ENCODE measurements around the gene RELCH.

RELCH gene

GRCh38 chr18:62196079-62196478, 9.0 kb downstream of the RELCH start:
- no peak for FAIRE-seq

DNA sequence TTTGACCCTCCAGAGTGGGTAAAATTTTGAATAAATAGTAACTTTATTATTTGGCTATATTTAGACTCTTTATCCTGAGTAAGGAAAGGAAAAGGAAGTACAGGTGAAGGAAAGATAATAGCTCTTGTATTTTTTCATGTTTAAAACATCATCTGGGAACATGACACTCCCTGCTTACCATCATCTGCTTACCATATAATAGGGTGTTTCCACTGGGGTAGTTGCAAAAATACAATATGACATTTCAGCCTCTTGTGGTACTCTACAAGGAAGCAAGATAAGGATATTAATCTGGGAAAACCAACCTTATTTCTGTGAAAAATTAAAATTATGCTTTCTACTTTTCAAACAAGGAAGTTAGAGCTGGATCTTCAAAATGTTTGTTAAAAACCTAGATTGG, 9.9 kb downstream of the RELCH start:
- FAIRE-seq = no peak

DNA sequence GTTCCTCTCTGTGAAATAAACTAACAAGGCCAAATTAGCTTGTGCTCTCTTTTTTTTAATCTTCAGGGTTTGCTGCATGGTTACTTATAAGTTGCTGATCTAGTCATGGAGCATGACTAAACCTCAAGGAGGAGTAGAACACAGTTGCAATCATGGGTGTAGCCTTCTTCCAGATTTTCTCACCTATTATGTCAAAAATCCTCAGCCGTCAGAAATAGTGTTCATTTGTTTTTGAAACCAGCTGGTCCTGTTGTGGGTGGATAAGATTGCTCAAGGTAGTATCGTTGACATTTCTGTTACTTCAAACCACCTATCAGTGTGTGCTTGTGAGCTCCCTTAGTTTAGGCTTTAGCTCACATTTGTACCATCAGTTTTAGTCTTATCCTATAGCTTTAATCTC, 11.2 kb downstream of the RELCH start:
- FAIRE-seq = no peak

DNA sequence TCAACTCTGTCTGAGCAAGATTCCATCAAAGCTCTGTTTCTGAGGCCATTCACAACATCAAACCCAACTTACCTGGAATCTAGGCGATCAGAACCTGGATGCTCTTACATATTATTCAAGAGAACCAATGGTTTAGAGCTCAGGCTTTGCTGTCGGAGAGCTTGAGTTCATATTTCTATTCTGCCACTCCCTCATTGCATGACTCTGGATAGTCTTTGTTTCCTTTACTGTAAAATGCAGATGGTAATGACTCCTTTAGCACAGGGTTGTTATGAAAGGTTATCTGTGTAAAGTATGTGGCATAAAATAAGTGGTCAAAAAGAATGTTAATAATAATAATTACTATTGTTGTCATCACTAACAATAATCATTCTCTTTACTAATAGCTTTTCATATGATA, 12.6 kb downstream of the RELCH start:
- no peak for FAIRE-seq

DNA sequence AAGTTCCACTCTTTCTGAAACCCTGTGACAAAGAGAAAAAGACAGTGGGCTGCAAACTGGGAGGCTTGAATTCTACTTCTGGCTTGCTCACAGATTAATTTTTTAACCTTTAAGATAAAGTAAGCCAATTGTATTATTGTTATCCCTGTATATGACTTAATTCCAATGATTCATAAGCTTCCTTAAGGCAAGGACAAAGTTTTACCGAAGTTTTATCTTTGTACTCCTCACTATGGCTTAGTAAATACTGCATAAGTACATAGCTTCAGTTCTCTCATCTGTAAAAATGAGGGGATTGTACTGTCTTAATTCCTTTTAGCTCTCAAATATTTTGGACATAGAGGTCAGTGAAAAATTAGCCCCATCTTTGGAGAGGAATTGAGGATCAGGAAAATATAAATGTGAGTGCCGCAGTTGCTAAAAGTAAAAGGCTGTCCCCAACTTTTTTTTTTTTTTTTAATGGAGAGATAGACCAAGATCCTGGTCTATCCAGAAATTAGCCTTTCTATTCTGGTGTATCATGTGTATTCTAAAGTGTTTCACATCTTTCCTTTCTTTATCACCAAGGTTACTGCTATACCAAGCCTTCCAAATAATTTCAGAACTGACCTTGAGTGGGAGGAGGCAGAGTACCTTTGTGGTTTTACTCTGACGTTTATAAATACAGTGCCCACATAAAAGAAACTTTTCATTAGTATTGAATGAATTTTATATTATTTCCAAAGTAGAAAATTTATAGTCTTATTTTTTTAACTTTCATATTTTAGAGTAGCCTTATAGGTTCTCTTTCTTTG, 13.3 kb downstream of the RELCH start:
- FAIRE-seq = peak; percentile 5

GRCh38 chr18:62201870-62202269, 14.8 kb downstream of the RELCH start:
- FAIRE-seq = peak; percentile 87

DNA sequence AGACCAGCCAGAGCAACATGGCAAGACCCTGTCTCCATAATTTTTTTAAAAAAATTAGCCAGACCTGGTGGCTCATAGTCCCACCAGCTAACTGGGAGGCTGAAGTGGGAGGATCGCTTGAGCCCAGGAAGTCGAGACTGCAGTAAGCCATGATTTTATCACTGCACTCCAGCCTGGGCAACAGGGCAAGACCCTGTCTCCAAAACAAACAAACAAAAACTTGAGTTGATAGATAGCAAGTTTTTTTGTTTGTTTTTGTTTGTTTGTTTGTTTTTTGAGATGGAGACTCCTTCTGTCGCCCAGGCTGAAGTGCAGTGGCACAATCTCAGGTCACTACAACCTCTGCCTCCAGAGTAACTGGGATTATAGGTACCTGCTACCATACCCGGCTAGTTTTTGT, 18.8 kb downstream of the RELCH start:
- FAIRE-seq = no peak

DNA sequence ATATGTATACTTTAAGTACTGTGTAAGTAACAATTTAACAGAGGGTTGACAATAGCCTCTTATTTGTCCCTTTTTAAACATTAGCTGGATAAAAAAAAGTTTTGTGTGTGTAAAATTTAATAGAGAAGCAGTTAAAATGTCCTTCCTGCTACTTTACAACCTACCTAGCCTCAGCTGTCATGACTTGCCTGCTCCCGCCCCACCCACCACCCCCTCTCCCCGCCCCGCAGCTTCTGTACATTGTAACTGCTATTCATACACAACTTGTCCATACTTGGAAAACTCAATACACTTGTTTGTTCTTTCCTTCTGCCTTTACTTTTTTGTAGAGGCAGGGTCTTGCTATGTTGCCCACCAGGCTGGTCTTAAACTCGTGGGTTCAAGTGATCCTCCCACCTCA, 19.5 kb downstream of the RELCH start:
- no peak for FAIRE-seq

DNA sequence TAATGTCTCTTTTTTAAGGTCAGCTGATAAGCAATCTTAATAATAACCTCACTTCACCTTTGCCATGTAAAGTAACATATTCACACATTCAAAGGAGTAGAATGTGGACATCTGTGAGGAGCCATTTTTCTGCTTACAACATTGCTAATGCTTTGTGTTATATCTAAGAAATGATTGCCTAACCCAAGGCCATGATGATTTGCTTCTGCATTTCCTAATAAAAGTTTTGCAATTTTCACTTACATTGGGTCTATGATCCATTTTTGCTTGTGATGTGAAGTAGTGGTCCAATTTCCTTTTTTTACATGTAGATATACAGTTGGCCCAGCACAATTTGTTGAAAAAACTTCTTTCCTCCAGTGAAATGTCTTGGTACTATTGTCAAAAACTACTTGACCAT, 22.0 kb downstream of the RELCH start:
- no peak for FAIRE-seq

- FAIRE-seq = no peak
These were observed 23.1 kb downstream of the RELCH start for GRCh38 chr18:62210138-62210537.

DNA sequence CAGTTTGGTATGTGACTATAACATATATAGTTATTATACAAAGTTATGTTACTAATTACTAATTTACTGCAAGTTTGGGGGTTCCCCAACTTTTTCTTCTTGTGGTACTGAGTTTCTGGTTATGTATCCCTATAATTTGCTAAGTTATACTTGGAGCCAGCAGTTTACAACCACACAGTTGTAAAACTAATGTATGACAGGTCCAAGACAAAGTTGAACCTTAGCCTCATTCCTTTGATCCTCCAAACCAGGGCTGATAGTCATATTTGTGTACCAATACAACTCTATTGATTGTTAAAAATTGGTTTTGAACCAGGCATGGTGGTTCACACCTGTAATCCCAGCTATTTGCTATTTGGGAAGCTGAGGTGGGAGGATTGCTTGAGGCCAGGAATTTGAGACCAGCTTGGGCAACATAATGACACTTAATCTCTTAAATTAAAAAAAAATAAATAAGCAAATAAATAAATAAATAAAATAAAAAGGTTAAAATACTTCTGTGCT, 24.3 kb downstream of the RELCH start:
- FAIRE-seq = no peak

DNA sequence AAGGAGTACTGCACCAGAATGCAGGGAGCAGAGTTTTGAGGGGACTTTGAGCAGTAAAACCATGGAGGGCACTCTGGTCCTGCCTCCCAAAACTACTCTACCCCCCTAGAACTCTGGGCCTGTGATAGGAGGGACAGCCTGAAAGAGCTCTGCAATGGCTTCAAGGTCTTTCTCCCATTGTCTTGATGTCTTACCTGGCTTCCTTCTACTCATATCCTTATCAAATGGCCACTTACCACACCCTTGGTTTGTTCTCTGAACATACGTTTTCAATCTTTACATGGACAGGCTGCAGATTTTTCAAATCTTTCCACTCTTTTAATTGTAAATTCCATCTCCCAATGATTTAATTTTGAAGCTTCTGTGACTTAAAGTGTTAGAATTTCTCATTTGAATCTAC, 27.7 kb downstream of the RELCH start:
- FAIRE-seq = no peak

DNA sequence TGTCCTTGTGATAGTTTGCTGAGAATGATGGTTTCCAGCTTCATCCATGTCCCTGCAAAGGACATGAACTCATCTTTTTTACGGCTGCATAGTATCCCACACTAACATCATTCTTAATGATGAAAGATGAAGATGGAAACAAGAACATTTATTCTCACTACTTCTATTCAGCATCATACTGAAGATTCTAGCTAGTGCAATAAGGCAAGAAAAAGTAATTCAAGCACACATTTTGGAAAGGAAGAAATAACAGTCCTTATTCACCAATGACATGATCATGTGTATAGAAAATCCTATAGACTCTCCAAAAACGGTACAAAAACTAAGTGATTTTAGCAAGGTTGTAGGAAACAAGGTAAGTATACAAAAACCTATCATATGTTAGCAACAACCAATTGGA, 37.2 kb downstream of the RELCH start:
- no peak for FAIRE-seq

- FAIRE-seq = no peak
These were observed 39.0 kb downstream of the RELCH start for GRCh38 chr18:62226047-62226446.

- FAIRE-seq = no peak
These were observed 49.2 kb downstream of the RELCH start for GRCh38 chr18:62236252-62236651.

GRCh38 chr18:62239475-62239874, 52.4 kb downstream of the RELCH start:
- no peak for FAIRE-seq

DNA sequence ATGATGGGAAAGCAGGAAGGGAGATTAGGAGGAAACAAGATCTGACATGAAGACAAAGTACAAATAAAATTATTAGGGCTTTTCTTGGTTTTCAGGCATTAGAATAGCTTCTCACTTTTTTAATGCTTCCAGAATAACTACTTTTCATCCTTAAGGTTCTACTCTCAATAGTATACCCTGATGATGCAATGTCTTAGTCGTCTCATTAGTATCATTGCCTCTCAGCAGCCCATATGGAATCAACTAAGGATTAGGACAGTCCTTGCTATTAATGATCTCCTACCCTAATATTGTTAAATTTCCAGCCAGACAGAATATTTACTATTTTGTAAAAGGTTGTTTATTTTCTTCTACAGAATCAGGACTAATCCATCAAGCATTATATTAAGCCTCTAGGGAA, 55.9 kb downstream of the RELCH start:
- FAIRE-seq = no peak

- FAIRE-seq = no peak
These were observed 58.1 kb downstream of the RELCH start for GRCh38 chr18:62245177-62245576.

DNA sequence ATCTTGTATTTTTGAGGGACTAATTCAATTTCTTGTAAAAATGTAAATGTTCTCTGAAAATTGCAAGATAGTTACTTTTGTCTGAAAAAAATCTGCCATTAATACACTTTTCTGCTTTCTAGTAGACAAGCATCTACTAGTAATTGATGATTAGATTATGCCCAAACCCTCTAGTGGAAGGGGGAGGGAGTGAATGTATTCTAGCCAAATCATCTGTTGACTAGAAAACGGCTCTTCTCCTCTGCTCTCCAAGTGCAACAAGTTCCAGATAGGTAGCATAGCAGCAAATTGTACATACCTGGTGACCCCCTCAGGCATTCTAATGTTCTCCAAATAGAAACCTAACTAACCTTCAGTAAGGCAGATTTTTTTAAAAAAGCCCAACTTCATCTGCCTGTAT, 58.6 kb downstream of the RELCH start:
- FAIRE-seq = no peak

DNA sequence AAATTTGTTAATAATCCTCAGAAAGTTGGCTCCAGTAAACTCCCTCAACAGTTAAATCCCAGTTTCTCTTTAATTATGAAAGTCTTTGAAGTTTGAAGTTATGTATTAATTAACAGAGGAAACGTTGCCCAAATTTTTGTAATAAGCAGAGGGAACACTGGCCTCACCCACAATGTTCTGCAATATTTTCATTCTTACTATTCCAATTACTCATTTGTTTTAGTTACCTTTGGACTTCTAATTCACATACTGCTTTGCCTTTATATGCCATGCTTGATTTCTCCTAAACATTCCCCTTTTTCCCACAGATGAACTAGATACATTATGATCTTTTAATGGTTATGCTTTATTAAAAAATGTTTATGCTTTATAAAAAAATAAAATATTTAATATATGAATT, 61.3 kb downstream of the RELCH start:
- FAIRE-seq = no peak

GRCh38 chr18:62249478-62250097, 62.5 kb downstream of the RELCH start:
- FAIRE-seq = peak; percentile 99

DNA sequence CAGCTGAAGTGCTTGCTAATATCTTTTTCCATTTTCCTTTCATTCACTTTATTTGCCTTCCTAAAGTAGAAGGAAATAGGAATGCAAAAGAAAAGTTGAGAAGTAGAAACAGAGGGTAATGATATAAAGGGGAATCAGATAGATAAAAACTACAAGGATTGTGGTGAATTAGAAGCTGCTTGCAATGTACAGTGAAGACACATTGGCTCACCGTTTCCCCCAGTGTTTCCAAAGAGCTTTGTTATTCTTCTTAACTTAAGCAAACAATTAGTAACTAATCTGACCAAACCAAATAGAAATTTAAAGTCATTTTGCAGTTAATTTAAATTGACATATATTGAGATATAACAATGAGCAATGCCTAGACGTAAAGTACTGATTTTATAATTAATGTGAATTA, 63.4 kb downstream of the RELCH start:
- peak; percentile 21 for FAIRE-seq

DNA sequence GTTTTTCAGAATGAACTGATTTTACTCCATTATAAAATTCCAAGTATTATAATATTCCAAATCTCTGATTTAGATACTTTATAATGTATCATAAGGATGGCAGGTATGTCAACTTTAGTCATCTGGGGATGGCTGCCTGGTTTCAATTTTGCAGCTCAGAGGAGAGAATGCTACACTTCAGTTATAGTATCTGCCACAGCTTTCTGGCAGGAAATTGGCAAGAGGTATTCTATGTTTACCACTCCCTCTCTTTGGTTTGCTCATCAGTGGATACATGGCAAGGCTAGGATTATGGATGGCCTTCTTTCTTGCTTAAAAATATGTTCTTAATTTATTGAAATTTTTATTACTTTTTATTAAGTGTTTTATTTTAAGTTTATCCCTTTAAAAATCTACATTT, 71.0 kb downstream of the RELCH start:
- no peak for FAIRE-seq

GRCh38 chr18:62258616-62259015, 71.6 kb downstream of the RELCH start:
- no peak for FAIRE-seq

GRCh38 chr18:62262061-62262460, 75.0 kb downstream of the RELCH start:
- no peak for FAIRE-seq

Data from islet of Langerhans (tissue), 1 donor.